ENCODE data around the gene VPS13D. TPM values are rescaled to one million over a fixed set of nuclear protein-coding genes. Genes with fewer than 3 reads are reported as not detected.

VPS13D gene
- total and polyA plus RNA-seq, 4 donors: 10.2 to 68.3 (median 12.6) TPM

- no peak for DNase-seq (ENCODE audit: low spot score)
- WGBS: 71% methylated on average over 7 of the region's 7 CpGs
- Histone ChIP-seq H3K9ac (ENCODE audit: low read depth in 1 of 2, low read length in 2 of 2) (no peak overlapping the region), H3K9me3 (ENCODE audit: control insufficient read depth in 4 of 4, low read length in 3 of 4) (no peaks in the 10 kb centered on the region), H3K27me3 (ENCODE audit: control insufficient read depth in 4 of 4, insufficient read depth in 4 of 4, low read length in 3 of 4) (no peaks in the 10 kb centered on the region), H3K36me3 (ENCODE audit: control insufficient read depth in 4 of 4, insufficient read depth in 3 of 4, low read depth in 1 of 4, low read length in 3 of 4) (peaks cover 0 to 4% (median 0%) of the 10 kb centered on the region in 4 donors), H3K4me1 (ENCODE audit: control insufficient read depth in 4 of 4, insufficient read depth in 4 of 4, low read length in 3 of 4) (peaks cover 4 to 19% (median 9%) of the 10 kb centered on the region in 4 donors), H3K4me3 (ENCODE audit: low read depth in 1 of 3, low read length in 3 of 3) (no peak overlapping the region), H3K27ac (ENCODE audit: low read depth in 1 of 2, low read length in 2 of 2) (no peak overlapping the region)
- TF ChIP-seq NR2F2 (IDR thresholded peaks at IDR 0.05) (no peak), RAD21 (IDR thresholded peaks at IDR 0.05) (no peak), HNF4A (conservative IDR thresholded peaks at IDR 0.05) (peak in 1 of 2 donors; percentile 28), RXRA (IDR thresholded peaks at IDR 0.05) (peak in 1 of 2 donors; percentile 60), ATF3 (IDR thresholded peaks at IDR 0.05) (no peak)
Observed at GRCh38 chr1:12447849-12448312, 218.1 kb downstream of the VPS13D start.

- Histone ChIP-seq H3K4me3 (ENCODE audit: low read depth in 1 of 3, low read length in 3 of 3) (no peak overlapping the region), H3K27ac (ENCODE audit: low read depth in 1 of 2, low read length in 2 of 2) (peak overlapping the region; percentile 4 to 11), H3K27me3 (ENCODE audit: control insufficient read depth in 4 of 4, insufficient read depth in 4 of 4, low read length in 3 of 4) (no peaks in the 10 kb centered on the region), H3K9ac (ENCODE audit: low read depth in 1 of 2, low read length in 2 of 2) (peak overlapping the region in 1 of 2 donors; percentile 52), H3K9me3 (ENCODE audit: control insufficient read depth in 4 of 4, low read length in 3 of 4) (no peaks in the 10 kb centered on the region), H3K36me3 (ENCODE audit: control insufficient read depth in 4 of 4, insufficient read depth in 3 of 4, low read depth in 1 of 4, low read length in 3 of 4) (peaks cover 0 to 4% (median 0%) of the 10 kb centered on the region in 4 donors), H3K4me1 (ENCODE audit: control insufficient read depth in 4 of 4, insufficient read depth in 4 of 4, low read length in 3 of 4) (peaks cover 9 to 28% (median 15%) of the 10 kb centered on the region in 4 donors)
- WGBS: 63% methylated on average over 3 of the region's 3 CpGs
- no peak for DNase-seq (ENCODE audit: low spot score)
- TF ChIP-seq RAD21 (IDR thresholded peaks at IDR 0.05) (peak in 1 of 2 donors; percentile 9), RXRA (IDR thresholded peaks at IDR 0.05) (peak; percentile 17 to 47), HNF4A (conservative IDR thresholded peaks at IDR 0.05) (no peak)
Observed at GRCh38 chr1:12448746-12449177, 218.9 kb downstream of the VPS13D start.

- H3K9ac ChIP-seq (ENCODE audit: low read depth in 1 of 2, low read length in 2 of 2): no peak overlapping the region
- H3K9me3 ChIP-seq (ENCODE audit: control insufficient read depth in 4 of 4, low read length in 3 of 4): no peaks in the 10 kb centered on the region
- H3K27ac ChIP-seq (ENCODE audit: low read depth in 1 of 2, low read length in 2 of 2): no peak overlapping the region
- H3K4me3 ChIP-seq (ENCODE audit: low read depth in 1 of 3, low read length in 3 of 3): no peak overlapping the region
- peaks cover 0 to 4% (median 0%) of the 10 kb centered on the region in 4 donors for H3K36me3 ChIP-seq (ENCODE audit: control insufficient read depth in 4 of 4, insufficient read depth in 3 of 4, low read depth in 1 of 4, low read length in 3 of 4)
- H3K4me1 ChIP-seq (ENCODE audit: control insufficient read depth in 4 of 4, insufficient read depth in 4 of 4, low read length in 3 of 4): peaks cover 12 to 42% (median 29%) of the 10 kb centered on the region in 4 donors
- no peak for DNase-seq (ENCODE audit: low spot score)
- 93% methylated on average over 10 of the region's 10 CpGs for WGBS
- no peaks in the 10 kb centered on the region for H3K27me3 ChIP-seq (ENCODE audit: control insufficient read depth in 4 of 4, insufficient read depth in 4 of 4, low read length in 3 of 4)
- TF ChIP-seq GABPA (IDR thresholded peaks at IDR 0.05 in 1 of 2, conservative IDR thresholded peaks at IDR 0.05 in 1 of 2): no peak
- TF ChIP-seq RAD21 (IDR thresholded peaks at IDR 0.05): no peak
- no peak for TF ChIP-seq NR2F2 (IDR thresholded peaks at IDR 0.05)
- no peak for TF ChIP-seq TAF1 (conservative IDR thresholded peaks at IDR 0.05)
- TF ChIP-seq FOXA1 (IDR thresholded peaks at IDR 0.05): no peak
- no peak for TF ChIP-seq REST (IDR thresholded peaks at IDR 0.05)
- no peak for TF ChIP-seq CTCF (IDR thresholded peaks at IDR 0.05; ENCODE audit: low read depth, low read length, missing input control)
- no peak for TF ChIP-seq JUND (IDR thresholded peaks at IDR 0.05)
- TF ChIP-seq HNF4A (conservative IDR thresholded peaks at IDR 0.05): no peak
- no peak for TF ChIP-seq YY1 (IDR thresholded peaks at IDR 0.05)
- TF ChIP-seq RXRA (IDR thresholded peaks at IDR 0.05): no peak
- no peak for TF ChIP-seq HNF4G (IDR thresholded peaks at IDR 0.05)
- TF ChIP-seq FOXA2 (IDR thresholded peaks at IDR 0.05): no peak
- no peak for TF ChIP-seq ZBTB33 (IDR thresholded peaks at IDR 0.05)
- TF ChIP-seq EGR1 (IDR thresholded peaks at IDR 0.05; ENCODE audit: low read depth in 2 of 2): no peak
- TF ChIP-seq SP1 (IDR thresholded peaks at IDR 0.05): no peak
Observed at GRCh38 chr1:12450090-12450755, 220.4 kb downstream of the VPS13D start.

All from liver (tissue), 9 donors.